Kidney (tissue), 14 donors: ENCODE data around the gene ORMDL2. TPM values are rescaled to one million over a fixed set of nuclear protein-coding genes. Genes with fewer than 3 reads are reported as not detected.

Experiments
- DNase-seq, 5 donors: peaks; one replicate each; pipeline ENCODE4 v3.0.0-alpha.2; 2013 to 2020
- FAIRE-seq: peaks from 2 replicates; lab custom pipeline; 2012; peaks lifted over from hg19 to GRCh38; lab: Jason Lieb, UNC
- H3K27ac ChIP-seq, 2 donors: one replicate each; pipeline ENCODE4 v1.7.0; 2013; ENCODE audit warnings: low read depth in 2 of 2, low read length in 2 of 2, inconsistent platforms in 1 of 2
- H3K27me3 ChIP-seq: one replicate; pipeline ENCODE4 v1.7.1; 2013; ENCODE audit warnings: low read length, inconsistent platforms; ENCODE audit not compliant: control insufficient read depth, insufficient read depth
- H3K36me3 ChIP-seq, 3 donors: one replicate each; pipeline versions ENCODE4 v1.7.0 to v1.7.1; 2013; ENCODE audit warnings: low read length in 3 of 3, control low read depth in 1 of 3, inconsistent platforms in 1 of 3; ENCODE audit not compliant: insufficient read depth in 3 of 3, control insufficient read depth in 2 of 3
- H3K4me1 ChIP-seq, 3 donors: one replicate each; pipeline versions ENCODE4 v1.7.0 to v1.7.1; 2013; ENCODE audit warnings: low read length in 3 of 3, inconsistent platforms in 1 of 3, low read depth in 1 of 3; ENCODE audit not compliant: control insufficient read depth in 2 of 3, insufficient read depth in 2 of 3
- H3K4me3 ChIP-seq, 3 donors: one replicate each; pipeline versions ENCODE4 v1.7.0 to v1.8.1; 2013; ENCODE audit warnings: low read length in 3 of 3, control low read depth in 1 of 3, inconsistent platforms in 1 of 3
- H3K9ac ChIP-seq, 3 donors: one replicate each; pipeline versions ENCODE4 v1.7.0 to v1.7.1; 2013; ENCODE audit warnings: low read length in 3 of 3, control low read depth in 1 of 3, inconsistent platforms in 1 of 3
- H3K9me3 ChIP-seq, 3 donors: one replicate each; pipeline versions ENCODE4 v1.7.0 to v1.7.1; 2013; ENCODE audit warnings: low read length in 3 of 3, control low read depth in 1 of 3, inconsistent platforms in 1 of 3; ENCODE audit not compliant: control insufficient read depth in 2 of 3, insufficient read depth in 1 of 3
- CTCF ChIP-seq: IDR thresholded peaks from 3 replicates; pipeline ENCODE4 v1.5.1; 2012; ENCODE audit warnings: mild to moderate bottlenecking, moderate library complexity, borderline replicate concordance; ENCODE audit not compliant: insufficient read depth; ENCODE audit errors: extremely low read depth
- intact Hi-C: fragments of 100-400 bp; cut with DNase I; formaldehyde crosslinking; loops from one replicate; pipeline ENCODE4 v1.11.1; 2022
- polyA plus RNA-seq: library from polyadenylated mRNA; stranded (reverse); fragments of 350-450 nt; fragmentation: Illumina TruSeq; extraction: RNeasy Lipid Tissue Mini Kit (QIAGEN cat#74804); gene quantifications from one replicate; pipeline ENCODE4 v1.2.3, GENCODE V29; 2014; ENCODE audit warnings: low read depth, low replicate concordance; ENCODE audit not compliant: insufficient read depth
- total RNA-seq: library from RNA; stranded (reverse); fragmentation: NEBNext Ultra II Directional; extraction: Animal tissue kit (Norgen Biotek cat#: 25700); gene quantifications from one replicate; pipeline ENCODE4 v1.2.1, GENCODE V29; 2021
- donor health status: control.
- donor health status: control.
- donor health status: control.
- donor health status: control.
- donor health status: control.
- donor health status: DM: yes; HTN: yes; CAD: no.
- donor health status: Normal renal cell carcinoma (clear cell type).

ORMDL2 gene
- total and polyA plus RNA-seq, 2 donors from 2014 or later, result 51.2 to 75.9 TPM

- Histone ChIP-seq H3K36me3 (peaks cover 9 to 60% (median 13%) of the 10 kb centered on the region in 3 donors), H3K27ac (no peak overlapping the region), H3K4me1 (no peaks in the 10 kb centered on the region), H3K9me3 (no peaks in the 10 kb centered on the region), H3K9ac (no peak overlapping the region), H3K4me3 (no peak overlapping the region), H3K27me3 (no peaks in the 10 kb centered on the region)
- no peak for TF ChIP-seq CTCF
- no peak for FAIRE-seq
- intact Hi-C loops, result loop anchor here (10.0 kb wide), 1 partner anchor 53 kb away; the partner anchor contains the start of gene GDF11
- peak in 1 of 5 donors; percentile 15 for DNase-seq
Measured at GRCh38 chr12:55797550-55797949, 20.3 kb upstream of the ORMDL2 start.

DNA sequence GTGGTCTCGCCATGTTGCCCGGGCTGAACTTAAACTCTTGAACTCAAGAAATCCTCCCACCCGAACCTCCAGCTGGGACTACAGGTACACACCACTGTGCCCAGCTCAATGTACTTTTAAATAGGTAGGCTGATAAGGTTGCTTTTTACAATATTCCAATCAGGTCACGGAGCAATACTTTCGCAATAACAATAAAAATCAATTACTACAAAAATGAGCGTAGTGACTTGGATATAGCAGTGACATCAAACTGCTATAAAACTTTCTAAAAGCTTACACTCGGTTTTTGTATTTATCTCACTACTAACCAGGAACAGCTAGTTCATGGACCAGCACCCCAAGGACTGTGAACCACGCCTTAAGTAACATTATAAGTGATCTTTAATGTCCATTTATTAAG, 10.9 kb upstream of the ORMDL2 start:
- no peak for TF ChIP-seq CTCF
- no peak overlapping the region for H3K4me3 ChIP-seq
- peaks cover 0 to 2% (median 0%) of the 10 kb centered on the region in 3 donors for H3K4me1 ChIP-seq
- no peak overlapping the region for H3K9ac ChIP-seq
- H3K9me3 ChIP-seq, result no peaks in the 10 kb centered on the region
- no peak overlapping the region for H3K27ac ChIP-seq
- DNase-seq (no peak), FAIRE-seq (no peak)
- intact Hi-C loops, result no loop called here
- no peaks in the 10 kb centered on the region for H3K27me3 ChIP-seq
- peaks cover 0 to 17% (median 6%) of the 10 kb centered on the region in 3 donors for H3K36me3 ChIP-seq

GRCh38 chr12:55809274-55809673, 8.6 kb upstream of the ORMDL2 start:
- Histone ChIP-seq H3K9ac (no peak overlapping the region), H3K27me3 (no peaks in the 10 kb centered on the region), H3K4me1 (peaks cover 0 to 5% (median 5%) of the 10 kb centered on the region in 3 donors), H3K27ac (no peak overlapping the region), H3K4me3 (no peak overlapping the region), H3K9me3 (no peaks in the 10 kb centered on the region), H3K36me3 (peaks cover 0 to 13% (median 3%) of the 10 kb centered on the region in 3 donors)
- DNase-seq (no peak), FAIRE-seq (no peak)
- no peak for TF ChIP-seq CTCF
- intact Hi-C loops, result no loop called here

- Histone ChIP-seq H3K27ac (no peak overlapping the region), H3K27me3 (no peaks in the 10 kb centered on the region), H3K36me3 (peaks cover 0 to 11% (median 3%) of the 10 kb centered on the region in 3 donors), H3K9me3 (no peaks in the 10 kb centered on the region), H3K4me1 (peaks cover 0 to 7% (median 6%) of the 10 kb centered on the region in 3 donors), H3K9ac (no peak overlapping the region), H3K4me3 (no peak overlapping the region)
- FAIRE-seq (no peak), DNase-seq (no peak)
- intact Hi-C loops, result no loop called here
- no peak for TF ChIP-seq CTCF
Measured at GRCh38 chr12:55812088-55812487, 5.8 kb upstream of the ORMDL2 start.
